Fibroblast of lung (primary cell): ENCODE data around the gene FRMD4A. TPM values are rescaled to one million over a fixed set of nuclear protein-coding genes. Genes with fewer than 3 reads are reported as not detected.

ENCODE experiments used
- DNase-seq, 2 donors: peaks; one replicate each; pipeline versions ENCODE4 v3.0.0 to v3.0.0-alpha.2; 2010; ENCODE audit warnings: low read depth in 2 of 2
- H2AFZ ChIP-seq: 2 replicates; pipeline ENCODE4 v1.5.1; 2012; ENCODE audit warnings: low read length, control low read depth, inconsistent platforms
- H3K27ac ChIP-seq: 2 replicates; pipeline ENCODE4 v1.5.1; 2011; ENCODE audit warnings: low read length, control low read depth; ENCODE audit not compliant: insufficient read depth
- H3K27me3 ChIP-seq: 2 replicates; pipeline ENCODE4 v1.5.1; 2011; ENCODE audit warnings: mild to moderate bottlenecking, low read length; ENCODE audit not compliant: control insufficient read depth, insufficient read depth
- H3K36me3 ChIP-seq: 2 replicates; pipeline ENCODE4 v1.5.1; 2011; ENCODE audit warnings: low read length; ENCODE audit not compliant: control insufficient read depth, insufficient read depth
- H3K4me1 ChIP-seq: 2 replicates; pipeline ENCODE4 v1.5.1; 2011; ENCODE audit warnings: low read length; ENCODE audit not compliant: control insufficient read depth, insufficient read depth; ENCODE audit errors: extremely low read depth
- H3K4me2 ChIP-seq: 2 replicates; pipeline ENCODE4 v1.5.1; 2011; ENCODE audit warnings: low read length, control low read depth; ENCODE audit not compliant: insufficient read depth; ENCODE audit errors: extremely low read depth
- H3K4me3 ChIP-seq, 4 experiments: fragments of 200-600 bp in 1 of 4; sonication (generic) in 1 of 4; replicated peaks in 1 of 4; 2 replicates each; pipeline ENCODE4 v1.5.1; 2011 to 2016; ENCODE audit warnings: low read length in 4 of 4, low read depth in 3 of 4, mild to moderate bottlenecking in 3 of 4, control low read depth in 2 of 4, inconsistent platforms in 1 of 4, mixed read lengths in 1 of 4; ENCODE audit not compliant: insufficient read depth in 1 of 4; ENCODE audit errors: control extremely low read depth in 1 of 4
- H3K79me2 ChIP-seq: 2 replicates; pipeline ENCODE4 v1.5.1; 2012; ENCODE audit warnings: mild to moderate bottlenecking, low read length, inconsistent platforms; ENCODE audit not compliant: control insufficient read depth, insufficient read depth
- H3K9ac ChIP-seq: 2 replicates; pipeline ENCODE4 v1.5.1; 2011; ENCODE audit warnings: mild to moderate bottlenecking, low read length, control low read depth; ENCODE audit not compliant: insufficient read depth
- H3K9me3 ChIP-seq: 2 replicates; pipeline ENCODE4 v1.5.1; 2012; ENCODE audit warnings: low read depth, low read length; ENCODE audit not compliant: control insufficient read depth, insufficient read depth
- H4K20me1 ChIP-seq: 2 replicates; pipeline ENCODE4 v1.5.1; 2011; ENCODE audit warnings: low read length; ENCODE audit not compliant: control insufficient read depth, insufficient read depth; ENCODE audit errors: extremely low read depth
- CTCF ChIP-seq, 2 donors: IDR thresholded peaks in 1 of 2; conservative IDR thresholded peaks in 1 of 2; 1 replicate in 1 of 2; 2 replicates in 1 of 2; pipeline ENCODE4 v1.5.1; 2011 to 2012; ENCODE audit warnings: low read length in 2 of 2, control low read depth in 1 of 2, inconsistent platforms in 1 of 2, low read depth in 1 of 2, mild to moderate bottlenecking in 1 of 2
- EZH2 ChIP-seq: IDR thresholded peaks from 2 replicates; pipeline ENCODE4 v1.5.1; 2012; ENCODE audit warnings: low read length, control low read depth, mild to moderate bottlenecking; ENCODE audit errors: missing control alignments
- polyA plus RNA-seq, 2 donors: library from polyadenylated mRNA; depleted of rRNA in 1 of 2; stranded (reverse) in 1 of 2; unstranded in 1 of 2; fragments of >200 nt; gene quantifications; 2 replicates each; pipeline ENCODE4 v1.2.1, GENCODE V29; 2011 to 2012; ENCODE audit warnings: missing spikeins in 1 of 2
- total RNA-seq: library from RNA; depleted of rRNA; stranded (reverse); fragments of >200 nt; gene quantifications from 2 replicates; pipeline ENCODE4 v1.2.1, GENCODE V29; 2014

FRMD4A gene
- total and polyA plus RNA-seq, 2 donors (not counting 1 experiment from before 2014, with no cell fraction given), result 26.9 to 63.6 TPM

GRCh38 chr10:14118953-14119352 lies 211.8 kb downstream of the FRMD4A start:
- TF ChIP-seq EZH2, result no peak
- H2AFZ ChIP-seq, result no peak overlapping the region
- no peaks in the 10 kb centered on the region for H3K4me1 ChIP-seq
- no peaks in the 10 kb centered on the region for H4K20me1 ChIP-seq
- no peak overlapping the region for H3K4me2 ChIP-seq
- peaks cover 4% of the 10 kb centered on the region for H3K27me3 ChIP-seq
- H3K27ac ChIP-seq, result no peak overlapping the region
- no peak for DNase-seq
- H3K4me3 ChIP-seq, result no peak overlapping the region
- H3K36me3 ChIP-seq, result no peaks in the 10 kb centered on the region
- H3K9me3 ChIP-seq, result no peaks in the 10 kb centered on the region
- H3K79me2 ChIP-seq, result no peaks in the 10 kb centered on the region
- H3K9ac ChIP-seq, result no peak overlapping the region

- Histone ChIP-seq H3K4me3 (no peak overlapping the region), H3K4me2 (no peak overlapping the region), H3K27ac (no peak overlapping the region), H3K27me3 (peaks cover 6% of the 10 kb centered on the region), H3K9me3 (no peaks in the 10 kb centered on the region), H2AFZ (no peak overlapping the region), H4K20me1 (no peaks in the 10 kb centered on the region), H3K79me2 (no peaks in the 10 kb centered on the region), H3K9ac (no peak overlapping the region), H3K4me1 (no peaks in the 10 kb centered on the region), H3K36me3 (no peaks in the 10 kb centered on the region)
- no peak for DNase-seq
- TF ChIP-seq EZH2, result no peak
- no peak for TF ChIP-seq CTCF (conservative IDR thresholded peaks at IDR 0.05 in 1 of 2, IDR thresholded peaks at IDR 0.05 in 1 of 2; ENCODE audit: low read depth in 1 of 2, low read length in 2 of 2)
These were observed 213.9 kb downstream of the FRMD4A start for GRCh38 chr10:14116837-14117236.

GRCh38 chr10:14116021-14116420 lies 214.7 kb downstream of the FRMD4A start:
- no peaks in the 10 kb centered on the region for H3K9me3 ChIP-seq

More at GRCh38 chr10:14116021-14116420, 214.7 kb downstream of the FRMD4A start:
- Histone ChIP-seq H2AFZ (no peak overlapping the region), H4K20me1 (no peaks in the 10 kb centered on the region), H3K4me2 (no peak overlapping the region), H3K27ac (no peak overlapping the region), H3K4me1 (no peaks in the 10 kb centered on the region), H3K27me3 (peaks cover 6% of the 10 kb centered on the region), H3K4me3 (no peak overlapping the region), H3K36me3 (no peaks in the 10 kb centered on the region), H3K9ac (no peak overlapping the region), H3K79me2 (no peaks in the 10 kb centered on the region)
- DNase-seq, result no peak
- no peak for TF ChIP-seq EZH2
- no peak for TF ChIP-seq CTCF (conservative IDR thresholded peaks at IDR 0.05 in 1 of 2, IDR thresholded peaks at IDR 0.05 in 1 of 2; ENCODE audit: low read depth in 1 of 2, low read length in 2 of 2)
